Measurements from ENCODE around the gene RNU7-1.
A peak's percentile ranks its signal among the peaks of the same experiment; 100 is the strongest.

The RNU7-1 gene

DNA sequence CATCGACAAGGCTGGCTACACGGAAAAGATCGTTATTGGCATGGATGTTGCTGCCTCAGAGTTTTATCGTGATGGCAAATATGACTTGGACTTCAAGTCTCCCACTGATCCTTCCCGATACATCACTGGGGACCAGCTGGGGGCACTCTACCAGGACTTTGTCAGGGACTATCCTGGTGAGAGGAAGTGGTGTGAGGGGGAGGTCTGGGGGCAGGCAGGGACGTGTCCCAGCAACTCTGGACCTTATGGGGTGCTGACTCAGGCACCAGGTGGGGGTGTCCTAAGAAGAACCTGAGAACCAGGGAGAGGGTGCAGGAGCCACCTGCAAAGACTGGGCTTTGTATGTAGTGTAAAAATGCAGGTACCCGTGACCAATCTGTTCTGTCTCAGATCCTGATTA lies 24.0 kb upstream of the RNU7-1 start:
- no peak for DNase-seq

DNA sequence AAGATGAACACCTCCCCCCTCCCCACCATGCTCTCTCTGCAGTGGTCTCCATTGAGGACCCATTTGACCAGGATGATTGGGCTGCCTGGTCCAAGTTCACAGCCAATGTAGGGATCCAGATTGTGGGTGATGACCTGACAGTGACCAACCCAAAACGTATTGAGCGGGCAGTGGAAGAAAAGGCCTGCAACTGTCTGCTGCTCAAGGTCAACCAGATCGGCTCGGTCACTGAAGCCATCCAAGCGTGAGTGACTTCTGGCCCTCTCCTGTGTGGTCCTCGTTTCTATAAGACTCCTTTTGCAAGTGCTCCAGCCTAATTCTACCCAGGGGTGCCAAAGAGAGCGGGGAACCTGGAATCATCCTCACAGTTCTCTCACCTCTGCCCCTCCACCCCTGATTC lies 22.1 kb upstream of the RNU7-1 start:
- DNase-seq = no peak

DNA sequence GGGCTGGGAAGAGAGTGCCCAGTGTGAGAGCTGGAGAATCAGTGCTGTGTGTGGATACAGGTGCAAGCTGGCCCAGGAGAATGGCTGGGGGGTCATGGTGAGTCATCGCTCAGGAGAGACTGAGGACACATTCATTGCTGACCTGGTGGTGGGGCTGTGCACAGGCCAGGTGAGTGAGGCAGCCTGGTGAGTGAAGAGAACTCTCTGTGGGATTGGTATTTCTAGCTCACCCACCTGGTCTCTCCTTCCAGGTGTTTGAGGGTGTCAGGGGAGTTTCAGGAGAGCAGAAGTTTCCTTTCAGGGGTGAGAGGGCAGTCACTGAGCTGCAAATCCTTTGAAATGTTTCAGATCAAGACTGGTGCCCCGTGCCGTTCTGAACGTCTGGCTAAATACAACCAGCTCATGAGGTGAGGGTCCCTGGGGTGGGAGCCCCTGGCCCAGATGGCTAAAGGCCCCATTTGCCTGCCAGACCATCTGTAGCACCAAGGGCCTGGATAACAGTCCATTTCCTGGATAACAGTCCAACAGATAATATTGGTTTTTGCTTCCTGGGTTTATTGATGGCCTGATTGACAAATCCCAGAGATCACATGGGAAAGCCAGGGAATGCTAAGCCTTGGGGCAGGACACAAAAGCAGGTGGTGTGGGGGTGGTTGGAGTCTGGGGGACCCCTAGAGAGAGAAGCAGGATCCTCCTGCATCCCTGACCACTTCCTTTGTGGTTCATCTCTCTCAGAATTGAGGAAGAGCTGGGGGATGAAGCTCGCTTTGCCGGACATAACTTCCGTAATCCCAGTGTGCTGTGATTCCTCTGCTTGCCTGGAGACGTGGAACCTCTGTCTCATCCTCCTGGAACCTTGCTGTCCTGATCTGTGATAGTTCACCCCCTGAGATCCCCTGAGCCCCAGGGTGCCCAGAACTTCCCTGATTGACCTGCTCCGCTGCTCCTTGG lies 21.3 kb upstream of the RNU7-1 start:
- no peak for DNase-seq

DNA sequence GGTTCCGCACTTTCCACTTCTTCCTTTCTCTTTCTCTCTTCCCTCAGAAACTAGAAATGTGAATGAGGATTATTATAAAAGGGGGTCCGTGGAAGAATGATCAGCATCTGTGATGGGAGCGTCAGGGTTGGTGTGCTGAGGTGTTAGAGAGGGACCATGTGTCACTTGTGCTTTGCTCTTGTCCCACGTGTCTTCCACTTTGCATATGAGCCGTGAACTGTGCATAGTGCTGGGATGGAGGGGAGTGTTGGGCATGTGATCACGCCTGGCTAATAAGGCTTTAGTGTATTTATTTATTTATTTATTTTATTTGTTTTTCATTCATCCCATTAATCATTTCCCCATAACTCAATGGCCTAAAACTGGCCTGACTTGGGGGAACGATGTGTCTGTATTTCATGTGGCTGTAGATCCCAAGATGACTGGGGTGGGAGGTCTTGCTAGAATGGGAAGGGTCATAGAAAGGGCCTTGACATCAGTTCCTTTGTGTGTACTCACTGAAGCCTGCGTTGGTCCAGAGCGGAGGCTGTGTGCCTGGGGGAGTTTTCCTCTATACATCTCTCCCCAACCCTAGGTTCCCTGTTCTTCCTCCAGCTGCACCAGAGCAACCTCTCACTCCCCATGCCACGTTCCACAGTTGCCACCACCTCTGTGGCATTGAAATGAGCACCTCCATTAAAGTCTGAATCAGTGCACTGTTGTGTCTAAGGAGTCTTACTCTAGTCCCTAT lies 20.4 kb upstream of the RNU7-1 start:
- DNase-seq = no peak

DNA sequence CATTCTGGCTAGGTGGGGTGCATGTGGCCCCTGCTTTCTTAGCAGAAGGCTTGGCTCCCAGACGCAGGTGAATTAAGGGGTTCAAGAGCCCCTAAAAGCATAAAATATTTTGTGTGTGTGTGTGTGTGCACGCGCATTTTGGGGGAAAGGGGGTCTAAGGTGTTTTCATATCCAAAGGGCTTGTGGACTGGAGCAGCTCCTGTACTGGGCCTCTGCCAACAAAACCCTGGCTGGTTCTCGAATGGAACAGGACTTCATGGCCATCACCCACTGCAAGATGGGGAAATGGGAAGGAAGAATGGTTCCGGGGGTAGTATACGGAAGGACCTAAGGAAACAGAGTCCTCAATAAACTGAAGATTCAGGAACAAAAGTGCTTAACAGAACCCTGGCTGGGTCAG lies 19.8 kb upstream of the RNU7-1 start:
- DNase-seq = no peak

DNA sequence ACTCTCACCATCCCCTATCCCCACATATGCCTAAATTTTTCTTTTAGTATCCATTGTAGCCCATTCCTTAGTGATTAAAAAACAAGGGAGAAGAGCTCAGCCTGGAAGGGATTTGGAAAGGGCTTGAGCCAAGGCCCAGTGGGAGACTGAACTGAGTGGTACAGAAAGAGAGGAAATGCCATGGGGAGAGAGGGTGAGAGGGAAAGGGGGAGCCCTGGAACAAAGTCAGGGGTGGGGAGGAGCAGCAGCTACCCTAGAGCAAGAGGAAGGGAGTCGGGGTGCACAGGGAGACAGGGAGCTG lies 18.4 kb upstream of the RNU7-1 start:
- no peak for DNase-seq

GRCh38 chr12:6925540-6926279 lies 17.9 kb upstream of the RNU7-1 start:
- DNase-seq = no peak

- no peak for DNase-seq
Observed at GRCh38 chr12:6927379-6928021, 16.1 kb upstream of the RNU7-1 start, which contains the start of gene ATN1. Gene ATN1, plus strand, starts transcription at chr12:6927959. Its CDS starts 6,043 bp downstream, at chr12:6934002.

- DNase-seq = no peak
Observed at GRCh38 chr12:6928022-6928702, 15.5 kb upstream of the RNU7-1 start.

GRCh38 chr12:6928703-6929407 lies 14.8 kb upstream of the RNU7-1 start:
- DNase-seq = no peak

GRCh38 chr12:6929466-6930452 lies 13.9 kb upstream of the RNU7-1 start:
- DNase-seq = no peak

DNA sequence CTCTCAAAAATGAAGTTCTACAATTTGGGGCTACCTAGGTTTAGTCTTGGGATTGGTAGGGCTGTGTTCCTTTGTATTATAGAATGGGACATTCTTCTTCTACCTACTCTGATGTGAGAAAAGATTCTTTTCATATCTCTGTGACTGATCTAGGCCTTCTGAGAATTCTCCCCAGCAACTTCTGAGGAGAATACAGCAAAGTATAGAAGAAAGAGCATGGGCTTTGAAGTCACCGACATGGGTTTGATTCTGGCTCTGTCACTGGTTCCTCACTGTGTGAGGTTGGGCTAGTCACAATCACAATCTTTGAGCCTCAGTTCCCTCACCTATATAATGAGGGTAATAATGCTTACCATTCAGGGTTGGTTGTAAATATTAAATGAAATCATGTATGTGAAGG lies 10.8 kb upstream of the RNU7-1 start:
- DNase-seq = no peak

DNA sequence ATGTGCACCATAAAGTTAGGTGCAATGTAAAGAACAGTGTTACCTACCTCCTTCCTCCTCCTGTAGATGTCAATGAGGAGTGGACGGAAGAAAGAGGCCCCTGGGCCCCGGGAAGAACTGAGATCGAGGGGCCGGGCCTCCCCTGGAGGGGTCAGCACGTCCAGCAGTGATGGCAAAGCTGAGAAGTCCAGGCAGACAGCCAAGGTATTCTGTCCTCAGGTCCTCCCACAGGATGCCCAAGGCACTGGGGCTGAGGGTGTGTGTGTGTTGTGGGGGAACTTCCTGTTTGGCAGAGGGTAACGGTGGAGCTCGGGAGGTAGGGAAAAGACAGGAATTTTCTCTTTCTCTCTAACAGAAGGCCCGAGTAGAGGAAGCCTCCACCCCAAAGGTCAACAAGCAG lies 9.5 kb upstream of the RNU7-1 start:
- no peak for DNase-seq

GRCh38 chr12:6935371-6936193 lies 8.0 kb upstream of the RNU7-1 start:
- DNase-seq = no peak

DNA sequence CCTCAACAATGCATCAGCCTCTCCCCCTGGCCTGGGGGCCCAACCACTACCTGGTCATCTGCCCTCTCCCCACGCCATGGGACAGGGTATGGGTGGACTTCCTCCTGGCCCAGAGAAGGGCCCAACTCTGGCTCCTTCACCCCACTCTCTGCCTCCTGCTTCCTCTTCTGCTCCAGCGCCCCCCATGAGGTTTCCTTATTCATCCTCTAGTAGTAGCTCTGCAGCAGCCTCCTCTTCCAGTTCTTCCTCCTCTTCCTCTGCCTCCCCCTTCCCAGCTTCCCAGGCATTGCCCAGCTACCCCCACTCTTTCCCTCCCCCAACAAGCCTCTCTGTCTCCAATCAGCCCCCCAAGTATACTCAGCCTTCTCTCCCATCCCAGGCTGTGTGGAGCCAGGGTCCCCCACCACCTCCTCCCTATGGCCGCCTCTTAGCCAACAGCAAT lies 7.4 kb upstream of the RNU7-1 start:
- DNase-seq = no peak

DNA sequence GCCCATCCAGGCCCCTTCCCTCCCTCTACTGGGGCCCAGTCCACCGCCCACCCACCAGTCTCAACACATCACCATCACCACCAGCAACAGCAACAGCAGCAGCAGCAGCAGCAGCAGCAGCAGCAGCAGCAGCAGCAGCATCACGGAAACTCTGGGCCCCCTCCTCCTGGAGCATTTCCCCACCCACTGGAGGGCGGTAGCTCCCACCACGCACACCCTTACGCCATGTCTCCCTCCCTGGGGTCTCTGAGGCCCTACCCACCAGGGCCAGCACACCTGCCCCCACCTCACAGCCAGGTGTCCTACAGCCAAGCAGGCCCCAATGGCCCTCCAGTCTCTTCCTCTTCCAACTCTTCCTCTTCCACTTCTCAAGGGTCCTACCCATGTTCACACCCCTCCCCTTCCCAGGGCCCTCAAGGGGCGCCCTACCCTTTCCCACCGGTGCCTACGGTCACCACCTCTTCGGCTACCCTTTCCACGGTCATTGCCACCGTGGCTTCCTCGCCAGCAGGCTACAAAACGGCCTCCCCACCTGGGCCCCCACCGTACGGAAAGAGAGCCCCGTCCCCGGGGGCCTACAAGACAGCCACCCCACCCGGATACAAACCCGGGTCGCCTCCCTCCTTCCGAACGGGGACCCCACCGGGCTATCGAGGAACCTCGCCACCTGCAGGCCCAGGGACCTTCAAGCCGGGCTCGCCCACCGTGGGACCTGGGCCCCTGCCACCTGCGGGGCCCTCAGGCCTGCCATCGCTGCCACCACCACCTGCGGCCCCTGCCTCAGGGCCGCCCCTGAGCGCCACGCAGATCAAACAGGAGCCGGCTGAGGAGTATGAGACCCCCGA lies 6.8 kb upstream of the RNU7-1 start:
- DNase-seq = no peak

GRCh38 chr12:6937481-6938352 lies 5.9 kb upstream of the RNU7-1 start:
- DNase-seq = peak; percentile 89

Data from effector CD4-positive, alpha-beta T cell (primary cell).